Kidney epithelial cell (primary cell): Measurements from ENCODE around the gene TIMM22. TPM values are rescaled to one million over a fixed set of nuclear protein-coding genes. Genes with fewer than 3 reads are reported as not detected.

Experiments
- DNase-seq: peaks from one replicate; pipeline ENCODE4 v3.0.0-alpha.2; 2010; ENCODE audit warnings: low read depth
- H3K27me3 ChIP-seq: 2 replicates; pipeline ENCODE4 v1.6.0; 2011; ENCODE audit warnings: low read length; ENCODE audit not compliant: control insufficient read depth, insufficient read depth
- H3K36me3 ChIP-seq: 2 replicates; pipeline ENCODE4 v1.5.1; 2011; ENCODE audit warnings: low read length; ENCODE audit not compliant: control insufficient read depth, insufficient read depth
- H3K4me3 ChIP-seq: 2 replicates; pipeline ENCODE4 v1.5.1; 2011; ENCODE audit warnings: low read depth, mild to moderate bottlenecking, control low read depth, low read length
- total RNA-seq: library from RNA; depleted of rRNA; stranded (reverse); fragments of >200 nt; gene quantifications from 2 replicates; pipeline ENCODE4 v1.2.3, GENCODE V29; 2015
- TF ChIP-seq, protein P1 (sequence below): IDR thresholded peaks from 2 replicates; pipeline ENCODE4 v1.5.1; 2011; ENCODE audit warnings: mild to moderate bottlenecking, moderate library complexity, low read length, control low read depth, inconsistent platforms; ENCODE audit not compliant: insufficient read depth, poor library complexity, severe bottlenecking

Gene TIMM22
- total RNA-seq, 1 donor from 2014 or later: 17.9 TPM

- TF ChIP-seq, protein P1, sequence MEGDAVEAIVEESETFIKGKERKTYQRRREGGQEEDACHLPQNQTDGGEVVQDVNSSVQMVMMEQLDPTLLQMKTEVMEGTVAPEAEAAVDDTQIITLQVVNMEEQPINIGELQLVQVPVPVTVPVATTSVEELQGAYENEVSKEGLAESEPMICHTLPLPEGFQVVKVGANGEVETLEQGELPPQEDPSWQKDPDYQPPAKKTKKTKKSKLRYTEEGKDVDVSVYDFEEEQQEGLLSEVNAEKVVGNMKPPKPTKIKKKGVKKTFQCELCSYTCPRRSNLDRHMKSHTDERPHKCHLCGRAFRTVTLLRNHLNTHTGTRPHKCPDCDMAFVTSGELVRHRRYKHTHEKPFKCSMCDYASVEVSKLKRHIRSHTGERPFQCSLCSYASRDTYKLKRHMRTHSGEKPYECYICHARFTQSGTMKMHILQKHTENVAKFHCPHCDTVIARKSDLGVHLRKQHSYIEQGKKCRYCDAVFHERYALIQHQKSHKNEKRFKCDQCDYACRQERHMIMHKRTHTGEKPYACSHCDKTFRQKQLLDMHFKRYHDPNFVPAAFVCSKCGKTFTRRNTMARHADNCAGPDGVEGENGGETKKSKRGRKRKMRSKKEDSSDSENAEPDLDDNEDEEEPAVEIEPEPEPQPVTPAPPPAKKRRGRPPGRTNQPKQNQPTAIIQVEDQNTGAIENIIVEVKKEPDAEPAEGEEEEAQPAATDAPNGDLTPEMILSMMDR: no peak
Observed at GRCh38 chr17:1019451-1019850, 22.5 kb downstream of the TIMM22 start.

DNA sequence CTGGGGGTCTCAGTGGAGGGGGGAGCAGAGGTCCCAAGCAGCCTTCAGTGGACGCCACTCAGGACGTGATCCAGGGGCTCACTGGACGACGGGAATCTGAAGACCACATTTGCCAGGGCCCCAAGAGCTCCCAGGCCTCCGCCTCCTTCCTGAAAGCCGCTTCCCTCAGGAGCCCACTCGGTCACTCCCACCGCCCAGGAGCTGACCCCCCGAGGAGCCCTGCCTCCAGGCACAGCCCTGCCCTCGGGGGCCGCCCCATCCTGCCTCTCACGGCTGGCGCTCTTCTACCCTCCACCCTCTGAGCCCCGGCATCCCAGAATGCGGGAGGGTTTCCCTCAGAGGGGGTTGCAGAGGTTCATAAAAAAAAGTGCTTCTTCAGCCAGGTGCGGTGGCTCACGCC, 24.2 kb downstream of the TIMM22 start:
- DNase-seq: no peak

More at GRCh38 chr17:1019451-1019850, 22.5 kb downstream of the TIMM22 start:
- H3K27me3 ChIP-seq: no peaks in the 10 kb centered on the region
- H3K36me3 ChIP-seq: no peaks in the 10 kb centered on the region
- DNase-seq: no peak
- no peak overlapping the region for H3K4me3 ChIP-seq

DNA sequence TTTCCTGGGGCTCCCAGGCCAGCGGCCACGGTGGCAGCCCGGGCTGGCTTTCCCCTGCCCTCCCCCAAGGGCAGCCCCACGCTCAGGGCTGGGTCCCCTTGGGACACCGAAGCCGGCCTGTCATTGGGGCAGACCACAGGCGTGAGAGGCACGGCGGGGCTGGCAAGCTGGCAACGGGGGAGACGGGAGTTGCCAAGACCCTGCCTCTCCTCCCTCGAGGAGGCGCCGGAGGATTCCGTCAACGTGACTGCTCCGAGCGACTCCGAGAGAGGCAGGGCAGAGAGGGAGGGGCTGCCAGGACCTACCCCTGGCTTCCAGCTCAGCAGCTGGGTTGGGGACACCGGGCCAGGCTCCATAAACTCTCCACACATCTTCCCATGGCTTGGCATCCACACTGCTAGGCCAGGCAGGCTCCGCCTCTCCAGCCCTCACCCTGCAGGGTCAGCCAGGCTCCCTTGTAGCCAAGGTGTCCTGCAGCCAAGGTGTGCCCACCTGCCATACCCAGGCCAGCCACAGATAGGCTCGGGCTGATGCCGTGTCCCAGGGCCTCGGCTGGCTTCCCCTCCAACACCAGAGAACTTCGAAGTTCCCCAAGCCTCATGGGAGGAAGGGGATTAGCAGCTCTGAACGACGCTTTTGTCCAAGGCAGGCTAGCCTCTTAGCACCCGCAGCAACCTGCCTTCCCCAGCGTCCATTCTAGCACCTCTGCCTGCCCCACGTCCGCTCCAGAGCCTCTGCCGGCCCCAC, 25.5 kb downstream of the TIMM22 start:
- DNase-seq: no peak
- Histone ChIP-seq H3K27me3 (no peaks in the 10 kb centered on the region), H3K36me3 (no peaks in the 10 kb centered on the region), H3K4me3 (no peak overlapping the region)
- TF ChIP-seq, protein P1: no peak

More for the DNA sequence above, 24.2 kb downstream of the TIMM22 start:
- Histone ChIP-seq H3K36me3 (no peaks in the 10 kb centered on the region), H3K4me3 (no peak overlapping the region), H3K27me3 (no peaks in the 10 kb centered on the region)
- TF ChIP-seq, protein P1: no peak

DNA sequence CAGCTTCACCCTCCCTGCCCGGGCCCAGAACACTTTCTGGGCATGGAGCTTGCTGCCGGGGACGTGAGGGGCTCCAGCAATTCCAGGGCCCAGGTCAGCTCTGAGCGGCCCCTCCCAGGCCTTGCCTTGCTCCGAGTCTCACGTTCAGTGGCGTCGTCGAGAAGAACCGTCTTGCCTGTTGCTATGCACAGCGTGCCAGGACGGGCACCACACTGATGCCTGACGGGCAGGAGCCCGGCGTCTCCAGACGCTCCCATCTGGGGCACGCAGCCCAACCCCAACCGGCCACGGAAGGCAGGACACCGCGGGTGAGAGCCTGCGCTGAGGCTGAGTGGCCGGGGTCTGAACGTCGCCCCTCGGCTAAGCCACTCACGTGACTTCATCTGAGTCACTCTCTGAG, 27.1 kb downstream of the TIMM22 start:
- Histone ChIP-seq H3K4me3 (no peak overlapping the region), H3K27me3 (no peaks in the 10 kb centered on the region), H3K36me3 (no peaks in the 10 kb centered on the region)
- DNase-seq: no peak
- TF ChIP-seq, protein P1: no peak

DNA sequence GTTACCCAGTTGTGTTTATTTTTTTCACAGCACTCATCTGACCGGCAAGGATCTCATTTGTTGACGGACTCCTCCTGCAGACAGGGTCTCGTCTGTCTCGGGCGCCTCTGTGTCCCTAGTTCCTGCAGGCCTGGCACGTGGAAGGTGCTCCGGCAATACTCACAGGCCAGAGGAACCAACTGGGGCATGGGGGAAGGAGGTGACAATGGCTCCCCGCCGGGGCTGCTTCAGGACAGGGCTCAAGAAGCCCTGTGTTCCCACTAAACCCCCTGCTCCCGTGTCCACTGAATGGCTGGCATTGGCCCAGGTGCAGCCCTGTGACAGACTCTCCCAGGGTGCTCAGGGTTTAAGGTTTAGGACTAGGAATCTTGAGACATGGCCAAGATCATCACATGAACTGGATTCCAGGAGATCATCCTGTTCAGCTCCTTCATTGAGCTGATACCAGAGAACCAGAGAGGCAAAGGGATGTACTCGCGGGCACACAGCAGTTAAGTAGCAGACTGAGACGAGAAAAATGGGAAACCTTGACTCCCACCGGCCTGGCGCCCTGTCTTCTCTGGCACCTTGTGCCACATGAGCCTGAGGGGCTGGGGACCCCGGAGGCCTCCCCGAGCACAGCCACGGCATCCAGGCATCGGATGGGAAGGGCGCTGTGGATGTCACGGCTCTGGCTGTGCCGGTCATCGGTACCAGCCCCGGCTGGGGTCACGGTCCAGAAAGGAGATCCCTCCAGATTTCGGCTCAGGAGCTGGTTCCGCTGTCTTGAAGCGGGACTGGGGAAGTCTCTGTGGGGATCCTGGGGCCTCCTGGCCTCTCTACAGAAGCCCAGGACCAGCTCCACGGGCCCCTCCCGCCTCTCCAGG, 29.0 kb downstream of the TIMM22 start:
- no peak for DNase-seq
- Histone ChIP-seq H3K27me3 (no peaks in the 10 kb centered on the region), H3K36me3 (no peaks in the 10 kb centered on the region), H3K4me3 (no peak overlapping the region)
- TF ChIP-seq, protein P1: no peak

- Histone ChIP-seq H3K4me3 (no peak overlapping the region), H3K36me3 (no peaks in the 10 kb centered on the region), H3K27me3 (no peaks in the 10 kb centered on the region)
- no peak for DNase-seq
- TF ChIP-seq, protein P1: no peak
Observed at GRCh38 chr17:1026599-1026975, 29.7 kb downstream of the TIMM22 start.
